H1 (cell line): ENCODE data around the gene ELMOD1. TPM values are rescaled to one million over a fixed set of nuclear protein-coding genes. Genes with fewer than 3 reads are reported as not detected.

Experiments
- CTCF ChIA-PET: fragments of 300-600 bp; sonication (Branson Sonifier 250); formaldehyde crosslinking; loops from one replicate; lab custom pipeline; 2021; ENCODE audit not compliant: partially characterized antibody; lab: Charles Lee
- POLR2A ChIA-PET: fragments of 300-600 bp; sonication (Branson Sonifier 250); formaldehyde crosslinking; loops from one replicate; lab custom pipeline; 2021; ENCODE audit warnings: inconsistent platforms; ENCODE audit not compliant: partially characterized antibody; lab: Charles Lee
- DNase-seq, 2 experiments: peaks; one replicate each; pipeline versions ENCODE4 v3.0.0 to v3.0.0-alpha.2; 2010 to 2022; ENCODE audit warnings: low spot score in 2 of 2, low read depth in 1 of 2, mixed read lengths in 1 of 2
- FAIRE-seq: peaks from 2 replicates; lab custom pipeline; 2011; peaks lifted over from hg19 to GRCh38; lab: Jason Lieb, UNC
- H2AFZ ChIP-seq: 2 replicates; pipeline ENCODE4 v1.8.1; 2012; ENCODE audit warnings: low read length, inconsistent platforms
- H2AK5ac ChIP-seq: 2 replicates; pipeline ENCODE4 v1.6.1; 2013; ENCODE audit warnings: low read depth, low read length
- H2BK120ac ChIP-seq: replicated peaks from 2 replicates; pipeline ENCODE3; 2013; ENCODE audit warnings: low read depth, low read length, inconsistent platforms
- H2BK12ac ChIP-seq: 2 replicates; pipeline ENCODE4 v1.6.1; 2013; ENCODE audit warnings: low read depth, low read length
- H2BK15ac ChIP-seq: 2 replicates; pipeline ENCODE4 v1.6.1; 2013; ENCODE audit warnings: low read length
- H2BK20ac ChIP-seq: 2 replicates; pipeline ENCODE4 v1.6.1; 2013; ENCODE audit warnings: low read length
- H2BK5ac ChIP-seq: 2 replicates; pipeline ENCODE4 v1.6.1; 2013; ENCODE audit warnings: low read depth, low read length
- H3K14ac ChIP-seq: 2 replicates; pipeline ENCODE4 v1.6.1; 2013; ENCODE audit warnings: inconsistent platforms; ENCODE audit not compliant: insufficient read length
- H3K18ac ChIP-seq: 2 replicates; pipeline ENCODE4 v1.6.1; 2013; ENCODE audit warnings: low read length; ENCODE audit errors: extremely low read depth
- H3K23ac ChIP-seq: 2 replicates; pipeline ENCODE4 v1.6.1; 2013; ENCODE audit warnings: inconsistent platforms; ENCODE audit not compliant: insufficient read length
- H3K23me2 ChIP-seq: 2 replicates; pipeline ENCODE4 v1.6.1; 2013; ENCODE audit warnings: low read depth, low read length
- H3K27ac ChIP-seq: 2 replicates; pipeline ENCODE4 v1.6.1; 2011; ENCODE audit warnings: low read depth, low read length, inconsistent platforms
- H3K27me3 ChIP-seq, 4 experiments: replicated peaks in 1 of 4; 1 replicate in 1 of 4; 2 replicates in 3 of 4; pipeline versions ENCODE4 v1.6.1 to v1.8.1; 2011 to 2013; ENCODE audit warnings: low read length in 3 of 4, mild to moderate bottlenecking in 3 of 4, inconsistent platforms in 2 of 4, mixed read lengths in 2 of 4, moderate library complexity in 1 of 4; ENCODE audit not compliant: control insufficient read depth in 3 of 4, insufficient read depth in 3 of 4; ENCODE audit errors: extremely low read depth in 1 of 4
- H3K36me3 ChIP-seq, 4 experiments: 2 replicates each; pipeline versions ENCODE4 v1.6.1 to v1.8.1; 2011 to 2013; ENCODE audit warnings: mild to moderate bottlenecking in 4 of 4, low read length in 3 of 4, moderate library complexity in 2 of 4, control low read depth in 1 of 4, inconsistent platforms in 1 of 4; ENCODE audit not compliant: insufficient read depth in 4 of 4, control insufficient read depth in 2 of 4
- H3K4ac ChIP-seq: replicated peaks from 2 replicates; pipeline ENCODE3; 2013; ENCODE audit warnings: low read length, low read depth, mixed read lengths, inconsistent platforms; ENCODE audit not compliant: insufficient read length
- H3K4me1 ChIP-seq, 4 experiments: replicated peaks in 1 of 4; 1 replicate in 1 of 4; 2 replicates in 3 of 4; pipeline versions ENCODE4 v1.6.1 to v1.8.1; 2011 to 2013; ENCODE audit warnings: low read length in 3 of 4, inconsistent platforms in 2 of 4, mixed read lengths in 1 of 4; ENCODE audit not compliant: insufficient read depth in 4 of 4, control insufficient read depth in 3 of 4
- H3K4me2 ChIP-seq, 2 experiments: 2 replicates each; pipeline versions ENCODE4 v1.6.1 to v1.8.1; 2011 to 2013; ENCODE audit warnings: low read depth in 2 of 2, low read length in 2 of 2, control low read depth in 1 of 2, inconsistent platforms in 1 of 2, mild to moderate bottlenecking in 1 of 2; ENCODE audit not compliant: insufficient read depth in 1 of 2
- H3K4me3 ChIP-seq, 4 experiments: fragments of 200-600, 300-600 bp in 1 of 4; sonication (generic), shearing (Covaris generic), sonication (Bioruptor Twin) in 1 of 4; 2 replicates each; pipeline versions ENCODE4 v1.5.1 to v1.8.1; 2011 to 2016; ENCODE audit warnings: low read length in 4 of 4, low read depth in 3 of 4, control low read depth in 2 of 4, inconsistent platforms in 2 of 4, mild to moderate bottlenecking in 2 of 4, mixed read lengths in 1 of 4, moderate library complexity in 1 of 4; ENCODE audit not compliant: insufficient read depth in 2 of 4; ENCODE audit errors: extremely low read depth in 1 of 4
- H3K56ac ChIP-seq: replicated peaks from 2 replicates; pipeline ENCODE3; 2013; ENCODE audit warnings: low read depth, mild to moderate bottlenecking, mixed read lengths, low read length, inconsistent platforms; ENCODE audit not compliant: insufficient read length
- H3K79me1 ChIP-seq: 2 replicates; pipeline ENCODE4 v1.6.1; 2013; ENCODE audit warnings: low read depth, low read length, control low read depth
- H3K79me2 ChIP-seq, 2 experiments: 2 replicates each; pipeline versions ENCODE4 v1.6.1 to v1.8.1; 2012 to 2013; ENCODE audit warnings: low read length in 2 of 2, mild to moderate bottlenecking in 2 of 2, inconsistent platforms in 1 of 2; ENCODE audit not compliant: insufficient read depth in 2 of 2, control insufficient read depth in 1 of 2
- H3K9ac ChIP-seq, 4 experiments: replicated peaks in 1 of 4; 1 replicate in 1 of 4; 2 replicates in 3 of 4; pipeline versions ENCODE4 v1.6.1 to v1.8.1; 2011 to 2013; ENCODE audit warnings: low read depth in 3 of 4, low read length in 3 of 4, control low read depth in 2 of 4, mild to moderate bottlenecking in 2 of 4, moderate library complexity in 2 of 4, inconsistent platforms in 1 of 4; ENCODE audit errors: extremely low read depth in 1 of 4
- H3K9me3 ChIP-seq, 2 experiments: 2 replicates each; pipeline versions ENCODE4 v1.6.1 to v1.8.1; 2012 to 2013; ENCODE audit warnings: mild to moderate bottlenecking in 2 of 2, moderate library complexity in 2 of 2, control low read depth in 1 of 2, inconsistent platforms in 1 of 2, low read depth in 1 of 2, low read length in 1 of 2, mixed read lengths in 1 of 2; ENCODE audit not compliant: insufficient read depth in 2 of 2
- H4K20me1 ChIP-seq, 2 experiments: replicated peaks in 1 of 2; 2 replicates each; pipeline versions ENCODE3 to v1.8.1; 2011 to 2013; ENCODE audit warnings: inconsistent platforms in 2 of 2, low read length in 2 of 2, mild to moderate bottlenecking in 1 of 2; ENCODE audit not compliant: insufficient read depth in 2 of 2, control insufficient read depth in 1 of 2
- H4K5ac ChIP-seq: 2 replicates; pipeline ENCODE4 v1.6.1; 2013; ENCODE audit warnings: low read length, low read depth, mixed read lengths, inconsistent platforms; ENCODE audit not compliant: insufficient read length
- H4K8ac ChIP-seq: 2 replicates; pipeline ENCODE4 v1.8.0; 2013; ENCODE audit warnings: mild to moderate bottlenecking, moderate library complexity, low read length, inconsistent platforms; ENCODE audit not compliant: insufficient read depth; ENCODE audit errors: extremely low read depth
- H4K91ac ChIP-seq: replicated peaks from 2 replicates; pipeline ENCODE3; 2013; ENCODE audit warnings: low read length, mixed read lengths, inconsistent platforms; ENCODE audit not compliant: insufficient read length
- JUND ChIP-seq: IDR thresholded peaks from 2 replicates; pipeline ENCODE4 v1.6.1; 2011; ENCODE audit warnings: mild to moderate bottlenecking, improper control_type of control experiment, low read length
- KDM5A ChIP-seq: fragments of 200-600 bp; IDR thresholded peaks from 2 replicates; pipeline ENCODE4 v1.7.1; 2012; ENCODE audit warnings: mild to moderate bottlenecking, low read length, inconsistent platforms, mixed read lengths
- PHF8 ChIP-seq: fragments of 200-600 bp; sonication (generic); conservative IDR thresholded peaks from 2 replicates; pipeline ENCODE4 v1.7.1; 2012; ENCODE audit warnings: low read depth, mild to moderate bottlenecking, inconsistent platforms, low read length, moderate library complexity
- SAP30 ChIP-seq: fragments of 300-600 bp; sonication (generic); IDR thresholded peaks from 2 replicates; pipeline ENCODE4 v1.7.1; 2012; ENCODE audit warnings: low read length, moderate library complexity, mild to moderate bottlenecking, inconsistent platforms; ENCODE audit not compliant: insufficient read depth, insufficient replicate concordance
- SIN3A ChIP-seq, 2 experiments: IDR thresholded peaks in 1 of 2; conservative IDR thresholded peaks in 1 of 2; 2 replicates each; pipeline ENCODE4 v1.6.1; 2011 to 2012; ENCODE audit warnings: low read length in 2 of 2, improper control_type of control experiment in 1 of 2, low read depth in 1 of 2, mild to moderate bottlenecking in 1 of 2
- TAF1 ChIP-seq: IDR thresholded peaks from 2 replicates; pipeline ENCODE4 v1.6.1; 2011; ENCODE audit warnings: mild to moderate bottlenecking, low read depth, low read length
- WGBS, 2 experiments: shearing (Covaris generic) in 1 of 2; methylation state at CpG; one replicate each; pipeline versions ENCODE4 v1.1.6 to v1.1.7; 2013 to 2015; ENCODE audit warnings: low lambda C conversion rate in 2 of 2, mixed read lengths in 2 of 2, inconsistent platforms in 1 of 2, low coverage in 1 of 2, missing lambda C conversion rate in 1 of 2; ENCODE audit not compliant: insufficient replicate concordance in 2 of 2, insufficient coverage in 1 of 2, insufficient read length in 1 of 2; ENCODE audit errors: extremely low coverage in 1 of 2, missing lambda C conversion rate in 1 of 2; 5-methylcytosine and 5-hydroxymethylcytosine counted together
- long read RNA-seq, 2 experiments: library from RNA in 1 of 2; library from capped mRNA in 1 of 2; stranded (forward); transcript quantifications; one replicate each; pipeline ENCODE4 v2.0.0, GENCODE V29; 2021; ENCODE audit warnings: inconsistent platforms in 1 of 2
- polyA minus RNA-seq, 3 experiments: library from RNA; depleted of rRNA, polyadenylated mRNA; stranded (reverse); fragments of >200 nt; gene quantifications; 1 replicate in 2 of 3; 2 replicates in 1 of 3; pipeline ENCODE4 v1.2.3, GENCODE V29; 2011
- polyA plus RNA-seq, 7 experiments: library from polyadenylated mRNA; depleted of rRNA in 3 of 7; stranded (reverse) in 5 of 7; unstranded in 2 of 7; fragments of >200 nt in 5 of 7; fragments of 200-250 nt in 2 of 7; gene quantifications; 1 replicate in 5 of 7; 2 replicates in 1 of 7; 4 replicates in 1 of 7; pipeline versions ENCODE4 v1.2.1 to v1.2.3, GENCODE V29; 2011 to 2013; ENCODE audit warnings: missing spikeins in 2 of 7, mixed read lengths in 2 of 7
- total RNA-seq: library from RNA; stranded (reverse); fragmentation: NEBNext Ultra II Directional; extraction: Animal tissue kit (Norgen Biotek cat#: 25700); gene quantifications from 2 replicates; pipeline ENCODE4 v1.2.1, GENCODE V29; 2021

Gene ELMOD1
- 1.6 and 1.7 TPM in 2 replicates for total RNA-seq
- 0.47 and 0.63 TPM in 2 replicates for polyA plus RNA-seq (2011; rRNA removed)
- 1.1 TPM for polyA plus RNA-seq (2011; cell fraction: cytosol; rRNA removed)
- polyA plus RNA-seq (2011; cell fraction: nucleus; rRNA removed) = 0.60 TPM
- polyA plus RNA-seq (2012, experiment 1 of 2) = 0.57 to 1.4 TPM (median 0.73 TPM) in 4 replicates
- polyA plus RNA-seq (2012, experiment 2 of 2) = 0.28 TPM
- 1.2 TPM for polyA plus RNA-seq (2013, experiment 1 of 2)
- 1.2 TPM for polyA plus RNA-seq (2013, experiment 2 of 2)
- polyA minus RNA-seq (2011; rRNA and poly(A)+ RNA removed) = 0.78 and 1.4 TPM in 2 replicates
- polyA minus RNA-seq (2011; cell fraction: cytosol; rRNA and poly(A)+ RNA removed) = 0.51 TPM
- 1.1 TPM for polyA minus RNA-seq (2011; cell fraction: nucleus; rRNA and poly(A)+ RNA removed)
- long read RNA-seq, experiment 1, partial matches to known transcripts = 0 of 1 reads
- long read RNA-seq, experiment 1, other reads (novel, unspliced or antisense) = 1 of 1 reads
- long read RNA-seq, experiment 2, partial matches to known transcripts = 0 of 1 reads
- long read RNA-seq, experiment 2, other reads (novel, unspliced or antisense) = 1 of 1 reads

DNA sequence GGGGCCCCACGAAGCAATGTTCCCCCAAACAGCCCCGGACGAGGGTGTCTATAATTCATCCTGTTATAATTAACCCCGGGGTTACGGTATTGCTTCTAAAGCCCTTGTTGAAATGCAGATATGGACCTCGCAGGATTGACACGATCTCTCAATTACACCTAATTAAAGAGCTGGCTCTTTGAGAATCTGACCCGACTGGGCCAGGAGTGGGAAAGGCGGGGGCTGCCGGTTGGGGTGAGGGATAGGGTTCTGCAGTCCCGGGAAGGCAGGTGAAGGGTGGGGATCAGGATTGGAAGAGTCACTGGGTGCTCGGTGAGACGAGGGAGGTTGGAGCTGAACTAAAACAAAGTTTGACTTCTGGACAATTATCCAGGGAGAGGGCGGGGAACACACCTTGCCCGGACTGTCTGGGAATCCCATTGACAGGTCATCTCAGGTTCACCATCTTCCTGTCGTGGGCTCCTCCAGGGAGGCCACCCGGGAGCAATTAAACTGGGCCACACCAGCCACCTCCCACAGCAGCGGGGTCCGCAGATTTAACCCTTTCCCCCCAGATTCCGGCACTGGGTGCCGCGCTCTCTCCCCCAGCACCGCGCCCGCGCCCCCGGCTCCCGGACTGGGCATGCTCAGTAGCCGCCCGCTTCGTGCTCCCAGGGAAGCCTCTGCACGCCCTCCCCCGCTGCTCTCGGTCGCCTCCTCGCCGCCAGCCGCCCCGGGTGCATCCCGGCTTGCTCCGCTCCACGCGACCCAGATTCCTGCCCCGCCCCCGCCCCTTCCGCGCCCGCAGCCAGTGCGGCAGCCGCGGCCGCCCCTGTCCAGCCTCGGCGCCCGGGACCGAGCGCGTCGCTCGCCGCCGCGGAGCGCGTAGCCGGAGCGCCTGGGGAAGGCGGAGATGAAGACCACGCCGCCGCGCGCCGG, at the start of gene ELMOD1:
TSS of gene ELMOD1 (plus strand) at position 688 of the 918 bp plus-strand sequence. CDS start 27,043 bp downstream, outside the sequence.
- ChIA-PET POLR2A (no interaction called here), CTCF (interaction anchor here (0.6 to 2.0 kb wide), 9 partner anchors 8 to 327 kb away, joined by 3 to 11 read pairs (median 3); partner anchors contain the start of gene ALKBH8)
- Histone ChIP-seq H3K4me2 (peak within 1 kb of the TSS; percentile 99 to 100), H4K8ac (no peak within 1 kb of the TSS; the same call in 1 of the 2 replicates), H2BK120ac (no peak within 1 kb of the TSS), H4K20me1 (peaks cover 4 to 7% of the 10 kb centered on the region in 2 experiments), H3K79me1 (no peaks in the 10 kb centered on the region), H3K56ac (no peak within 1 kb of the TSS), H4K91ac (no peak within 1 kb of the TSS), H3K23me2 (peaks cover 11% of the 10 kb centered on the region), H3K4me1 (peaks cover 0 to 16% (median 10%) of the 10 kb centered on the region in 4 experiments; a peak in 6 of 7 replicates), H2BK5ac (no peak within 1 kb of the TSS), H3K9me3 (no peaks in the 10 kb centered on the region), H3K27me3 (peaks cover 17 to 57% (median 46%) of the 10 kb centered on the region in 4 experiments), H3K4me3 (peak within 1 kb of the TSS; percentile 84 to 87 (median 85)), H3K18ac (no peak within 1 kb of the TSS), H3K23ac (no peak within 1 kb of the TSS), H3K14ac (no peak within 1 kb of the TSS), H4K5ac (no peak within 1 kb of the TSS), H3K4ac (no peak within 1 kb of the TSS), H3K9ac (peak within 1 kb of the TSS in 3 of 4 experiments; percentile 9 to 29 (median 19); a peak in 1 of 7 replicates), H2AFZ (peak within 1 kb of the TSS; percentile 93), H3K27ac (no peak within 1 kb of the TSS), H2BK12ac (no peak within 1 kb of the TSS), H2AK5ac (no peak within 1 kb of the TSS), H3K79me2 (no peaks in the 10 kb centered on the region), H2BK15ac (peak within 1 kb of the TSS; percentile 50; the same call in 1 of the 2 replicates), H2BK20ac (no peak within 1 kb of the TSS), H3K36me3 (no peaks in the 10 kb centered on the region)
- WGBS, 2 experiments = 2% methylated on average over 41 of the region's 74 CpGs; no CpG with 5 or more reads in 1 of the 2 experiments
- no peak for TF ChIP-seq TAF1
- TF ChIP-seq SAP30 = peak; percentile 36
- no peak for TF ChIP-seq KDM5A
- TF ChIP-seq PHF8 = peak; percentile 29; the same call in 1 of the 2 replicates
- TF ChIP-seq SIN3A (conservative IDR thresholded peaks at IDR 0.05 in 1 of 2, IDR thresholded peaks at IDR 0.05 in 1 of 2; ENCODE audit: low read depth in 1 of 2, low read length in 2 of 2) = 0 out of 4 replicates have a peak, but pooled peaks have one; percentile 16 to 42
- TF ChIP-seq JUND = 0 out of 2 replicates have a peak, but pooled peaks have one; percentile 3
- FAIRE-seq (no peak), DNase-seq (peak in 1 of 2 experiments; percentile 76)
